ENCODE measurements around the gene TMEM266. TPM values are rescaled to one million over a fixed set of nuclear protein-coding genes. Genes with fewer than 3 reads are reported as not detected.

TMEM266 gene
- total and polyA plus RNA-seq, 8 donors, result 0.35 to 2.8 (median 1.3) TPM; not detected in 4

GRCh38 chr15:76105911-76106310 lies 46.1 kb downstream of the TMEM266 start:
- no peak overlapping the region for H3K4me3 ChIP-seq
- H3K36me3 ChIP-seq, result no peaks in the 10 kb centered on the region
- 81 to 85% (median 83%) methylated on average over 6 of the region's 6 CpGs for WGBS, 5 donors
- TF ChIP-seq POLR2AphosphoS5 (IDR thresholded peaks at IDR 0.05) (no peak), CTCF (IDR thresholded peaks at IDR 0.05) (no peak), POLR2A (IDR thresholded peaks at IDR 0.05) (no peak), EP300 (IDR thresholded peaks at IDR 0.05) (no peak)
- DNase-seq, result no peak
- H3K27ac ChIP-seq, result no peak overlapping the region
- H3K9me3 ChIP-seq, result peaks cover 0 to 4% (median 1%) of the 10 kb centered on the region in 4 donors
- H3K4me1 ChIP-seq, result no peaks in the 10 kb centered on the region
- intact Hi-C loops (cut with DNase I; ENCODE audit: low total_unique reads), result no loop called here
- H3K27me3 ChIP-seq, result peaks cover 0 to 15% (median 0%) of the 10 kb centered on the region in 3 donors

GRCh38 chr15:76107169-76107568 lies 47.4 kb downstream of the TMEM266 start:
- H3K4me3 ChIP-seq, result no peak overlapping the region
- H3K27me3 ChIP-seq, result peaks cover 0 to 8% (median 0%) of the 10 kb centered on the region in 3 donors
- peaks cover 0 to 8% (median 3%) of the 10 kb centered on the region in 4 donors for H3K9me3 ChIP-seq
- no peaks in the 10 kb centered on the region for H3K36me3 ChIP-seq
- H3K27ac ChIP-seq, result no peak overlapping the region
- intact Hi-C loops (cut with DNase I; ENCODE audit: low total_unique reads), result no loop called here
- H3K4me1 ChIP-seq, result no peaks in the 10 kb centered on the region
- TF ChIP-seq EP300 (IDR thresholded peaks at IDR 0.05) (no peak), POLR2AphosphoS5 (IDR thresholded peaks at IDR 0.05) (no peak), POLR2A (IDR thresholded peaks at IDR 0.05) (no peak), CTCF (IDR thresholded peaks at IDR 0.05) (no peak)
- DNase-seq, result no peak
- WGBS, 5 donors, result 74 to 84% (median 78%) methylated on average over 6 of the region's 6 CpGs

GRCh38 chr15:76108021-76108723 lies 48.4 kb downstream of the TMEM266 start:
- Histone ChIP-seq H3K27me3 (no peaks in the 10 kb centered on the region), H3K4me1 (no peaks in the 10 kb centered on the region), H3K4me3 (no peak overlapping the region), H3K36me3 (no peaks in the 10 kb centered on the region), H3K27ac (no peak overlapping the region), H3K9me3 (peaks cover 0 to 8% (median 3%) of the 10 kb centered on the region in 4 donors)
- TF ChIP-seq POLR2AphosphoS5 (IDR thresholded peaks at IDR 0.05) (no peak), POLR2A (IDR thresholded peaks at IDR 0.05) (no peak), CTCF (IDR thresholded peaks at IDR 0.05) (no peak), EP300 (IDR thresholded peaks at IDR 0.05) (no peak)
- peak; percentile 14 to 47 for DNase-seq
- intact Hi-C loops (cut with DNase I; ENCODE audit: low total_unique reads), result no loop called here
- WGBS, 5 donors, result 31 to 44% (median 37%) methylated on average over 9 of the region's 9 CpGs

GRCh38 chr15:76109046-76109445 lies 49.3 kb downstream of the TMEM266 start:
- 71 to 83% (median 79%) methylated on average over 1 of the region's 1 CpG for WGBS, 5 donors
- no peaks in the 10 kb centered on the region for H3K4me1 ChIP-seq
- no peaks in the 10 kb centered on the region for H3K36me3 ChIP-seq
- no peaks in the 10 kb centered on the region for H3K27me3 ChIP-seq
- intact Hi-C loops (cut with DNase I; ENCODE audit: low total_unique reads), result no loop called here
- H3K4me3 ChIP-seq, result no peak overlapping the region
- no peak for TF ChIP-seq POLR2A (IDR thresholded peaks at IDR 0.05)
- no peak for TF ChIP-seq CTCF (IDR thresholded peaks at IDR 0.05)
- no peak for TF ChIP-seq POLR2AphosphoS5 (IDR thresholded peaks at IDR 0.05)
- no peak for TF ChIP-seq EP300 (IDR thresholded peaks at IDR 0.05)
- H3K27ac ChIP-seq, result no peak overlapping the region
- no peak for DNase-seq
- H3K9me3 ChIP-seq, result peaks cover 0 to 8% (median 4%) of the 10 kb centered on the region in 4 donors

All from stomach (tissue), 9 donors.